Body of pancreas (tissue), 4 donors: ENCODE data around the gene MTTP.

ENCODE experiments used
- POLR2A ChIP-seq, 3 donors: fragments of 450-650 bp; IDR thresholded peaks; one replicate each; pipeline ENCODE4 v1.6.1; 2016; ENCODE audit warnings: antibody characterized with exemption in 3 of 3, mild to moderate bottlenecking in 2 of 3
- TF ChIP-seq, protein P1 (sequence below), 7 experiments: fragments of 450-650 bp in 4 of 7; fragments of 200-600 bp in 3 of 7; sonication (generic) in 3 of 7; IDR thresholded peaks; one replicate each; pipeline ENCODE4 v1.5.1; 2016 to 2019; ENCODE audit warnings: antibody characterized with exemption in 7 of 7

DNA sequence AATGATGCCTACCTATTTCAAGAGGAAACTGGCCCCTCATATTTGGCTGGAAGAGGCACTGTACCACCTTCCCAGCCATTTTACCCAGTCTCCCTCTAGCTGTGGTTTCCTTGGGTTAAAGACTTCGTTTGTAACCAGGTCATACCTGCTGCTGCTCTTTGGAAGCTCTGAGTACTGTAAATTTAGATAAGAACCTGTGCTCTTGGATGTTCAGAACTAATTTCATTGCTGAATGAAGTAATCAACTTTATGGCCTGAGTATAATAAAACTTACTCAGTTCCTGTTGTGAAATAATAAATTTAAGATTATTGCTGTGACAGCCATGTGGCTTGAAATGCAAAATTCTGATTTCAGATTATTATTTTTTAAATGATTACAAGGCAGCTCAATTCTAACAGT is 12.2 kb downstream of the MTTP start:
- TF ChIP-seq, protein P1, sequence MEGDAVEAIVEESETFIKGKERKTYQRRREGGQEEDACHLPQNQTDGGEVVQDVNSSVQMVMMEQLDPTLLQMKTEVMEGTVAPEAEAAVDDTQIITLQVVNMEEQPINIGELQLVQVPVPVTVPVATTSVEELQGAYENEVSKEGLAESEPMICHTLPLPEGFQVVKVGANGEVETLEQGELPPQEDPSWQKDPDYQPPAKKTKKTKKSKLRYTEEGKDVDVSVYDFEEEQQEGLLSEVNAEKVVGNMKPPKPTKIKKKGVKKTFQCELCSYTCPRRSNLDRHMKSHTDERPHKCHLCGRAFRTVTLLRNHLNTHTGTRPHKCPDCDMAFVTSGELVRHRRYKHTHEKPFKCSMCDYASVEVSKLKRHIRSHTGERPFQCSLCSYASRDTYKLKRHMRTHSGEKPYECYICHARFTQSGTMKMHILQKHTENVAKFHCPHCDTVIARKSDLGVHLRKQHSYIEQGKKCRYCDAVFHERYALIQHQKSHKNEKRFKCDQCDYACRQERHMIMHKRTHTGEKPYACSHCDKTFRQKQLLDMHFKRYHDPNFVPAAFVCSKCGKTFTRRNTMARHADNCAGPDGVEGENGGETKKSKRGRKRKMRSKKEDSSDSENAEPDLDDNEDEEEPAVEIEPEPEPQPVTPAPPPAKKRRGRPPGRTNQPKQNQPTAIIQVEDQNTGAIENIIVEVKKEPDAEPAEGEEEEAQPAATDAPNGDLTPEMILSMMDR (IDR thresholded peaks at IDR 0.05) = no peak
- TF ChIP-seq POLR2A (IDR thresholded peaks at IDR 0.05) = no peak
